ENCODE results near the gene SEL1L3.
"Not testable (repeated sequence)": the region's sequence is repeated elsewhere in the genome, so short reads cannot be mapped to it uniquely, and the experiment has no call there.

SEL1L3 gene

DNA sequence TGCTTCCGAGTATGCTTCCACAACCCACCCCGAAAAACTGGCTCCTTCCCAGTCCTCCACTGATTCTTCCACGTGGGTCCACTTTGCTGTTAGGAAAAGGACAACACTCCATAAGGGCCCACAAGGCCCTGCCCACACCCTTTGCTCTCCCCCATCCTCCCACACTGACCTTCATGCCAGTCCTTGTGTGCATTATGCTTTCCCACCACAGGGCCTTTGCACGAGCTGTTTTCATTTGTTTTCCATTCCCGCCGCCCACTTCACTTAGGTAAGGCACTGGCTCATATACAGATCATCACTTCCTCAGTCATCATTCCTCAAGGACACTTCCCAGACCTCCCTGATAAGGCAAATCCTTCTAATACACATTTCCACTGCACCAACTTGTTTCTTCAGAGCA is 16.8 kb upstream of the SEL1L3 start:
- DNase-seq: no peak

DNA sequence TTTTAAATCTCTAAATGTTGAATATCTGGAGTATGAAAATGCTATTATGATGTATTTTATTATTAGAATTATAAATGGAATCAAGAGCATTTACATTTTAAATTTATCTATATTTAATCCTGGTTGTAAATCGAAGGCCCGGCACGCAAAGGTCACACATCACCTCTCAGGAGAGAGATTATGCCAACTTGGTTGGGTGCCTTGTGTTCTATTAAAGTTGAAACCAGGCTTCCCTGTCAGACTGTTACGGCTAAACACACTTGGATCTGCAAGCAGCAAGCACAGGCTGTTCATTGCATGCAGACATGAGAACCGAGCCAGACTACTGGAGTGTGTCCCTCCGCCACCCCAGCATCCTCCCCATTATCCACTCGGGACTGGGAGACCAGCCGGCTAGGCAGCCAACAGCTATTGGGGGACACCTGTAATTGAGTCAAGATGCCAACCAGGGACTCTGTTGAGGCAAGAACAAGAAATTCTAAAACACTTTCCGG is 16.4 kb upstream of the SEL1L3 start:
- DNase-seq: no peak

DNA sequence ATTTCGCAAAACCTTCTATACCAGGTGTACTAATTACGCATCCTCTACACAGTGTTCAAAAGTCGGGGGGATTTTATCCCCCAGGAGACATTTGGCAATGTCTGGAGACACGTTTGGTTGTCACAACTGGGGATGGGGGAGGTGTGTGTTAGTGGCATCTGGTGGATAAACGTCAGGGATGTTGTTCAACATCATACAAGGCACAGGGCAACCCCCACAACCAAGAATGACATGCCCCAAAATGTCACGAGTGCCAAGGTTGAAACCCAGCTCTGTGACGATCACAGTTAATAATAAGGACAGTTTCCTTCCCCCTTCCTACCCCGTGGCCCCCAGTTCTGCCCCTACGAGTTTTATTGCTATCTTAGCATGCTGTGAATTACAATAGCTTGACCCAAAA is 15.9 kb upstream of the SEL1L3 start:
- no peak for DNase-seq

DNA sequence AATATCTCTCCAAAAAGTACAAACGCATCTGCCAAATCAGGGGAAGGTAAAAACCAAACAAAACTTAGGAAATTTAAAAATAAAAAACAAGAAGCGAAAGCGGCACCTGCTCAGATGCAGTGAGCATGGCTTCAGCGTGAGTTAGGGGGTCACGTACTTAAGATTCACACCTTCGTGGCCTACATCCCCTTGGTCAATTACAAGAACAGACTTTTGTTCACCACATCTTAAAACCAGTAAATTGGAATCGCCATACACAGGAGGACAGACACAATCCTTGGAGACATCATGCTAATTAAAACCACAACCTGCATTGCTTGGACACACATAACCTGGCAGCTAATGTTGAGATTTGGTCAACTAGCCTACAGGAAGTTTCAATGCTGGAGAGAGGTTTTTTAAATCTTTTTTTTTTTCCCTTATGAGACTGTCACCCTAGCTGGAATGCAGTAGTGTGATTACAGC is 12.5 kb upstream of the SEL1L3 start:
- no peak for DNase-seq

DNA sequence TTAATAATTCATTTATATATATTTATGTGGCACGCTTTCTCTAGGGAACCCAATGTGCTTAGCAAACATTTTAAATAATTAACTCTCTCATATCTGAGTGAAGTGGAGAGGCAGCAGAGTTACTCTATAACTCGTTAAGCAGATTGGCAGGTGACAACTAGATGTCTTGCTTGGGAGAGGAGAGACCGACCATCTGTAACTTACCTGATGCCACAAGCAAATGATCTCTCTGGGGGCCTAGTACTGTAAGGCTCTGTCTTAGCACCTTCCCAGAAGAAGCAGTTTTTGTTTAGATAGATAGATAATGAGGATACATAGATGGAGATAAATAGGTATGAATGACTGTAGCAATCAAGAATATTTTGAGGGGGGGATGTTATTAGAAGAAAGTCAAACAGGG is 11.9 kb upstream of the SEL1L3 start:
- DNase-seq: no peak

DNA sequence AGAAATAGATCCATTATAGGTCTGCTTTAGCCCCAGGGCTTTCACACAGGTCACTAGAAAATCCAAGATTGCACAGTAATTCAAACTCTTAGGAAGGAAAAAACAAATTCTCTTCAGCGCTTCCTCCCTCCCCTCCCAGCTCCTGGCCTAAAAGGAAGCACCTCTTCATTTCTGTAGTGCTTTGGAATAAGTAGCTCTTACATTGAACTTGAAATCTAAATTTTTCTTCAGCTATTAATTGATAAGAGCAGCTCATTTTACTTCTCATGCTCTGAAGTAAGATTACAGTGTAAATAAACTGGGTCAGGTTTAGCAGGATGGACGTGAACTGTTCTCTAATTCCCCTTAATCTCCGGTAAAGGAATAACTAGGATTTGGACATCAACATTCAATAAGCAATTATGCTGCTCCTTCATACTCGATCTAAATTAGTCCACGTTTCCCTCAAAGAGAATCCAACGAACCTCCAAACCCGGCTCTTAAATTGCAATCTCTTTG is 10.9 kb upstream of the SEL1L3 start:
- no peak for DNase-seq

DNA sequence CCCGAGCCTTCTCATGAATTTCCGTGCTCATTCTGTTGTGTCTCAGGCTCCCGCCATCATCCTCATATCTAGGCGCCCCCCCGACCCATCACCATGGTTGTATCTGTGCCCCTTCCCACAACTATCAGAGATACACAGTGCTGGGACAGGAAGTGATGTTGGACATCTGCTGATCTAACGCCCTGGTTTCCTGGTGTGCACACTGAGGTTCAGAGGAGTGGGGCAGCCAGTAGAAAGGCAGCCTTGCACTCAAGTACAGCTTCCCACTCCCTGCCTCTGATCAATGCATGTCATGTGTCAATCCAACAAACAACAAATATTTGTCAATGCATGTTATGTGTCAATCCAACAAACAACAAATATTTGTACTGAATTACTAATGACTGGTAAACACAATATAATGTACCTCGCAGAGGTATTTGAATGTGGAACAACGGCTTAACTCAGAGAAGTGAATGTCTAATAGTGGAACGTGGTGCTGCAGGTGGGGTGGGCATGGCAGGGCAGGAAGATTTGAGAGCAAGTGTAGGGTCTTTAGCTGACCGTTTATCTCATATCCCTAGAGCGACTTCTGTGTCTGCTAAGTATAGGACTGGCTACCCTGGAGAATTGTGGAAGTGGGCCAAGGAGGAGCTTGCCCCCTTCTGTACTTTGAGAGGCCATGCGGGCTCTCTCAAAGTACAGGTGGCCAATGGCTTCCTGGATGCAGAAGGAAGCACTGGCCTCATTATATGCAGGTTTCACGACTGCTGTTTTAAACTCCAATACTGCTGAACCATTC is 10.3 kb upstream of the SEL1L3 start:
- DNase-seq: no peak

DNA sequence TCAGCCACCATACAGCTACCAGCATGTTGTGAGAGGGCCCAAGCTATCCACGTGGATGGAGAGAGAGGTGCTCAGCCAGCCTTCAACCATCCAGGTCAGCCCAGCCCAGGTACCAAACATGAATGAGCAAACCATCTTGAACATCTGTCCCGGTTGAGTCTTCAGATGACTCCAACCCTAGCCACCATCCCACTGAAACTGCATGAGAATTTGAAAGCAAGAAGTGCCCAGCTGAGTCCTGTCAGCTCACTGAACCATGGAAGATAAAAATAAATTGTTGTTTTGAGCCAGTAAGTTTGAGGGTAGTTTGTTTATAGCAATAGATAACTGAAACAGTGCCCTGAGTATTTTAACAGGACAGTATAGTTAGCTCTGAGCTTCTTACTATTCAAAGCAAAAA is 7.3 kb upstream of the SEL1L3 start:
- DNase-seq: no peak

DNA sequence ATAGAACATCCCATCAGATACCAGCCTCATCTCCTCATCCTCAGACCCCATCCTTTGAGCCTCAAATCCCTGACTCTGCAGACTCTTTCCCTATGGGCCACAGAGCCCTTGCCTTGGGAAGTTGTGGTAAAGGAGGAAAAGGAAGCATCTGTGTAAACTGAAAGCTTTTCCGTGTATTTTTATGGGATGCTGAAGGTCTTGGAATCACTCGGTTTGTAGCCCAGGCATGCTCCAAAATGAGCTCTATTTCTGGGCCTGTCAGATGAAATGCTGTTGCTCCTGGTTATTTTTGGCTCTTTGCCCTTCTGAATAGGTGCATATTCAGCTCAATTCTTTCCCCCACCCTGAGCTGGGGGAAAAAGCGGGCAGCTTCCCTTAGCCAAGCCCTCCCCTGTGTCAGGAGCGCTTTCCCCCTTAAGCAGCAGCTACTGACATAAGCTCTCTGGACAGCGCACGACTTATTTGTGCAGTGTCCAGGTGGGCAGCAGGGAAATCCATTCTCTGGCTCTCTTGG is 5.0 kb upstream of the SEL1L3 start:
- no peak for DNase-seq

DNA sequence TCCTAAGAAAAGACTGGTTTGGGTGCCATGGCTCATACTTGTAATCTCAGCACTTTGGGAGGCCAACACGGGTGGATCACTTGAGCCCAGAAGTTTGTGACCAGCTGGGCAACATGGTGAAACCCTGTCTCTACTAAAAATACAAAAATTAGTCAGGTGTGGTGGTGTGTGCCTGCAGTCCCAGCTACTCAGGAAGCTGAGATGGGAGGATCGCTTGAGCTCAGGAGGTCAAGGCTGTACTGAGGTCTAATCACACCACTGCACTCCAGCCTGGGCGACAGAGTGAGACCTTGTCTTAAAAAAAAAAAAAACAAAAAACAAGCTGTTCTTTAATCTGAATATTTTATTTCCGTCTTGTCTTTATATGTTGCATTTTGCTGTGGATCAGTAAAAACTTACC is 3.6 kb upstream of the SEL1L3 start:
- DNase-seq: not testable (repeated sequence)

DNA sequence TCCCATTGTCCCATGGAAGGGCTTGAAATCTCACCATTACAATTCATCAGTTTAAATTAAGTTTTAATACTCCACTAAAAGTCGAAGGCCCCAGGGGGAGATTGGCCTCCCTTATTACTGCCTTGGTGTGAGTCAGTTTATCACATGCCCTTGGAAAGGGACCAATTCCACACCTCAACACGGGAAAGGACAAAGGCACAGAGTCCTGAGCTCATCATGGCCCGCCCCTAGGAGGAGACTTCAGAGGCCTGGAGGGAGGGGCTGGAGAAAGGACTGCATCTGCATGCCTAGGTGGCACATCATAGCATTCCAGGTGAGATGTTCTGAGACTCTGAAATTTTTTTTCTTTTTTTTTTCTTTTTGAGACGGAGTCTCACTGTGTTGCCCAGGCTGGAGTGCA is 2.8 kb upstream of the SEL1L3 start:
- no peak for DNase-seq

DNA sequence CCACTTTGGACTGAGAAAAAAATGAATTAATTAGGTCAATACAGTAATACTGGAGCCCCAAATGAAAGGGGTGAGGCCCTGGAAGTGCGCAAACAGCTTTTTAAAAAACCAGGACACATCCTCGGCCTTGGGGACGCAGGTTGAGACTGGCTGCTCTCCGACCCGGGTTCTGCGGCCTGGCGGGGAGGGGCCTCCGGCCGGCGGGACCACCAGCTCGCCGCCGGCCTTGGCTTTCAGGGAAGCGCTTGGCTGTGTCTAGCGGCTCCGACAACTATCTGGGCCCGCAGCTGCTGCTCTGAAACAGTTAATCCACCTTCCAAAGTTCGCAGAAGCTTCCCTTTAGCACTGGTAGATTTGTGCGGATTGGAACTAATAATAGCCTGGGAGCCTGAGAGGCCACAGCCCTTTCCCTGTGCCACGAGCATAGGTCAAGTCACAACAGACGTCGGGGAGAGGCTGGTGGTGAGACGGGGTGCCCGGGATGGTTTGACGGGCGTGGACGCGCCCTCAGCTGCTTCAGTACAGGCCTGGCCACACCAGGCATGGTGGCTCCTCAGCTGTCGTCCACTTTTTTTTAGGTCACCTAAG is 1.1 kb upstream of the SEL1L3 start:
- DNase-seq: no peak

DNA sequence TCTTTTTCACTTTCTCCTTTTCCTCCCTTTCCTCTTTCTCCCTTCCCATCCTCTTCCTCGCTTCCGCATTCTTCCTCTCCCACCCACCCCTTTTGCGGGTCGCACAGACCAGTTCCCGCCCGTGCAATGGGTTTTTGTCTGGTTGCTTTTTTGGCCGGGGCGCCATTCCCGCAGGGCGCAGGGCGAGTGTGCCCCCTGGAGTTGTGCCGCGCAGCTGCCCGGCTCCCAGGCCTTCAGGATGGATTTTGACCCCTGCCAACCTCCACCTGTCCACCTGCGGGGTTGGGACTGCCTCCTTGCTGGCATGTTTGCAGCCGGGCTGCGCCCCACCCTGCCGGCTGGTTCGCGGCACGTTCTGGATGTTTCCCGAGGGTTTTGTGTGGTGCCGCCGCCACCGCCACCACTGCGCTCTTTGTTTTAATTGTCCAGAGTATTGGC is 578 bp upstream of the SEL1L3 start:
- DNase-seq: peak in 1 of 2 donors; percentile 25

DNA sequence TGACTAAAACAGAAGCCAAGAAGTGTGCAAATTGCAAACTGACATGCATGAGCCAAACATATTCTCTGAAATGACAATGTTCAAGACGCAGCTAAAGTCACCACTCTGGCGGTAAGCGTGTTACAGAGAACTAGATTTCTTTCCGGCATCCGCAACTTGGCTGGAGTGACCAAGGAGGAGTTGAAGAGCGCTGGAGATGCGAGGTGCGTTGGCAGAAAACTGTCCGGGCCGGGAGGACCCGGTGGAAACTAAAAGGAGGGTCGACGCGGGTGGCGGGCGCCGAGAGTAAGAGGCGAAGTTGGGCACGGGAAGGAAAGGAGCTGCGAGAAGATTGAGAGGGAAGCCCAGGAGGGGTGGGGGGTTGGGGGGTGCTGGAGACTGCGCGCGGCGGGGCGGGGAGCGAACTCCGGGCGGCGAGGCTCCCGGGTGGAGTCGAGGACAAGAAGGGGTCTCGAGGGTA is 807 bp downstream of the SEL1L3 start:
- peak; percentile 38 to 45 for DNase-seq

DNA sequence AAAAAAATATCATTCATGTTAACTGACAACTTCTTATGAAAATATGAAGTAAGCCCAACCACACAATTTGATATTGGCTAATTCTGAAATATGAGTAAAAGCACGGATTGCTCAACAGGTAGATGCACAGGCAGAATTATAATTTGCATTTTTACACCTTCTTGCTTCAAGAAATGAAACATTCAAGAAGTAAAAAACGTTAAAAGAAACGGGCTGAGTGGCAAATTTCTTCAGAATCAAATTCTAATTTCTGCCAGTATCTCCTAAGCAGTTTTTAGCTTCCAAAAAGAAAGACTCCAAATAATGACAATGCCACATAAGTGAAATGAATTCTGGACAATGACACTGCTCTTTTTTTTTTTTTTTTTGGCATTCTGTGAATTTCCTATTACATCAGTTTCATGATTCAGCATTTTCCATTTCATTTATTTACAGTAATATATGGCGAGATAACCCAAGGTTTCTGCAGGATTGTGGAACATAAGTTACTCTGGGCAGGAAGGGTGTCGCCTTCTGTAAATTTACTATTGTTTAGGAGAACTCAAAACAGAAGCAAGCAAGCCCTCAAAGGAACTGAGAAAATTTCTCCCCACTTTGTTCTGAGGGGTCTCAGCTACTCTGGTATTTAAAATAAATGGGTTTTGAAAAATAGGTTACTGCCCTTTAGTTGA is 1.4 kb downstream of the SEL1L3 start:
- DNase-seq: peak in 1 of 2 donors; percentile 75

DNA sequence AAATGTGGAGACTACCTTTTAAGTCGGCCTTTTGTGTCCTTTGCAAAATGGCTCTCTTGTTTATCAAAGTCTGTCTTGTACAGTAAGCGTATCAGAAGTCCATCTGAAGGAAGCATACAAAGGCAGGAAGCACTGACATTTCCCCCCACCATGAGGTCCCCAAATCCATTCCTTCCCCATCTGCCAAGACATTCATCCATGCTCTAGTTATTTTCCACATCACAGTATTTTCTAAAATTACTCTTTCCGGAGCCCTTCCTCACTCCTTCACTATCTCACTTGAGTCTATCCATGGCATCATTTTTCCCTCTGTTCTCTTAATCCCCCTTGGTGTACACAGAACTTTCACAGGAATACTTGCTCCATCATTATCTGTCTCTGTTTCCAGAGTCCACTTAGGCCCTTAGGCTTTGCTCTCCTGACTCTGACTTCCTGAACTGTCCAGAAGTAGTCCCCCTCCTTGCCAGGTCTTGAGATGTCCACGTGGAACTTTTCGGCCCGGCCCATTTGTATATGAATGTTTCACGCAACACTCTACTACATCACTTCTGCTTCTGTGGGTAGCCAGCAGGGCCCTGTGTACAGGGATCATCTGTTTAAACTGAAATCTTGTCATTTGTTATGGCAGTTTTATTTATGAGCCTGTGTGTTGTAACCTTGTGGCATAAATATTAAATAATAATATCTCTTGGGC is 2.1 kb downstream of the SEL1L3 start:
- DNase-seq: peak; percentile 95 to 96

DNA sequence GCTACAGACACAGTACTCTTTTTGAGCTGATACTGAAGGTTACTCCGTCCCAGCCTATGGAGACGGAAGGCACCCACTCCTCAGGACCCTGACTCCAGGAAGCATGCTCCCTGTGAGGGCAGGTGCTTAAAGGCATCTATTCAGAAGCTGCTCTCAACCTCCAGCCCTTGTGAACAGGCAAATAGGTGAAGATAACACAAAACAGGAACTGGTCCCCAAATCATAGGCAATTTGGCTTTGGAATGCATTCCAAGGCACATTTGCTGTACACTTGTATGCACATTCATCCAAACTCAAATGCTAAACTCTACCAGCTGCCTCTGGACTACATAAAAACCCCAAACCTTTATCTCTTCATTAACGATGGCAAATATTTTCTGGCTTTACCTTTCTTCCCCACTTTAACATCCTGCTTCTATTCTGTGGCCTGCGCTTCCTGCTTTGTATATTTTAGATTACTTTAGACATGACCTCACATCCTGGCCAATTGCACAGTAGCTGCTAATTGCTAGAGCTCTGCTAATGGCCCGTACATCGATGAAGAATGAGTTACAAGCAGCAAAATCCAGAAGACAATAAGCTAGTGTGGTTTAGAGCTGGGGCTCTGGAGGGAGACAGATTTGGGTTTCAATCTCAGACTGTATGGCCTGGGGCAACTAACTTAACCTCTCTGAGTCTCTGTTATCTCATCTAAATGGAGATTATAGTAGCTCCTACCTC is 3.2 kb downstream of the SEL1L3 start:
- DNase-seq: peak; percentile 12 to 21

DNA sequence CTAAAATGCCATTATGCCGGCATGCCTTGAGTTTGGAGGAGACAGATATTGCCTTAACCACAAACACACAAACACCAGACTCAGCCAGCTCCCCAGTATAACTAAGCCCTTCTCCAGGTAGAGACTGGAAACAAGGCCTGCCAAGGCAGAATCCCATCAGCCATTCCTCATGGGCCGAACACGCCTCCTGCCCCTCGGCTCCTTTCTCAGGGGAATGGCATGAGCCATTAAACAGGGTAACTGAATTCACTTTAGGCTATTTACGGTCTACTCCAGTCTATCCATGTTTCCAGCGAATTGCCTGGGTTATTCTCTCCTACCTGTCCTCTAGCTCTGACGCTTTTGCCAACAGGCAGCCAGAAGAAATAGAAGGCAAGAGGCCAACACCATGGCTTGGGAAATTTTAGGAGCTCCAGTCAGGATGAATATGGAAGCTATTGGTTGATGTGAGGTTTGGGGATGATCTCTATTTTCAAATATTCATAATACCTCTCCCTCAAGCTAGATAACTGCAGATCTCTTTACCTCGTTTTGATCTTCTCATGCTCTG is 4.9 kb downstream of the SEL1L3 start:
- DNase-seq: no peak

DNA sequence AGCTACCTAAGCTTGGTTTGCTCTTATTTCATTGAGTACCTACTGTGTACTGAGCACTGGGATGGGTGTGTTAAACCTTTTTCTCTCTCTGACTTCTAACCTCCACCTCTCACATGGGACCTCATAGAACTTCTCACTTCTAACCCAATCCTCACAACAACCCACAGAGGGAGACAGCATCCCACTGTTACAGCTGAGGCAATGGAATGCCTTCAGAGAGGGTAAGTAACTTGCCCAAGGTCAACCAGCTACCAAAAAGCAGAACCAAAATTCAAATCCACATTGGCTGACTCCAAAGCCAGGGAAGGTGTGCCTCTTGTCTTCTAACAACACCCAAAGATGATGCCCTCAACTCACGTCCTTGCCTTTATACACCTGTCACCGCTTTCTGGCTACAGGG is 5.4 kb downstream of the SEL1L3 start:
- peak; percentile 53 to 58 for DNase-seq

DNA sequence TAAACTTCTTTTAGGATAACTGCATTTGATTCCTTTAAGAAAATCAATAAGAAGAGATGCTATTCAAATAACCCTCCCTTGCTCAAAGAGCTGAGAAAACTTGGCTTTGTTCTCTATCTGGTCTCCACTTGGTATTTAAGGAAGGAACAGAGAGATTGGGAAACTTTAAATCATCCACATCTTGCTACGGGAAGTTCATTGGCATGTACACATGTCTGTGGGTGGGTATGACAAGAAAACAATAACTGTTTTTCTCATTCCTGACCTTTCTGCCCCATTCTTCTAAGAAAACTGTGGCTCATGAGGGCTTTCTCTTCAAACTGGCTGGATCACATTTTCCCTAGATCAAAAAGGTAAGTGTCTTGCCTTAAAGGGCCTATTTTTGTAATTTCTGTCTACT is 6.0 kb downstream of the SEL1L3 start:
- DNase-seq: peak; percentile 89 to 94

DNA sequence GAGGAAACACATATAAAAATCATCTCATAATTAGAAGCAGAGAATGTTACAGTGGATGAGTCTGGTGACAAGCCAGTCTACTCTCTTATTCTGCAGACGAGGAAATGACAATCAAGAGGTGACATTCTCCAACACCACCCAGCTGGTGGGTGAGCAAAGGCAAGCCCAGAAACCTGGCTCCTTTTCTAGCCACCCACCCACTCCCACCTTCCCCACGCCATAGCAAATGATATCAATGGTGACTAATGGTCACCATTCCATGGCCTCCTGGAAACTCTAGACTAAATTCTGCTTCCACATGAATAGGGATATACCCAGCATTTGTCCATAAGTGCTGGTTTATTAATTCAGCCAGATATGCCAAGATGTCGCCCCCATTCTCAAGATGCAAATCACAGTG is 10.7 kb downstream of the SEL1L3 start:
- DNase-seq: peak in 1 of 2 donors; percentile 46

Measured in inflammatory macrophage (primary cell).